ENCODE measurements around the gene MPRIP. TPM values are rescaled to one million over a fixed set of nuclear protein-coding genes. Genes with fewer than 3 reads are reported as not detected.
A peak's percentile ranks its signal among the peaks of the same experiment; 100 is the strongest.

The MPRIP gene
- total and polyA plus RNA-seq, 8 donors = 80.2 to 518 (median 190) TPM

GRCh38 chr17:17052462-17053221 lies 10.4 kb downstream of the MPRIP start:
- Histone ChIP-seq H3K9me3 (no peaks in the 10 kb centered on the region), H3K27me3 (no peaks in the 10 kb centered on the region), H3K36me3 (peaks cover 0 to 9% (median 8%) of the 10 kb centered on the region in 4 donors), H3K4me3 (peak overlapping the region in 1 of 4 donors; percentile 10), H3K4me1 (peaks cover 57 to 96% (median 80%) of the 10 kb centered on the region in 4 donors), H3K27ac (peak overlapping the region; percentile 75 to 92 (median 85))
- intact Hi-C loops (cut with DNase I; ENCODE audit: low total_unique reads) = no loop called here
- TF ChIP-seq POLR2A (IDR thresholded peaks at IDR 0.05) (no peak), CTCF (IDR thresholded peaks at IDR 0.05) (no peak), POLR2AphosphoS5 (IDR thresholded peaks at IDR 0.05) (peak in 2 of 3 donors; percentile 5 to 57)
- peak; percentile 54 to 58 for DNase-seq
- WGBS, 5 donors = 27 to 50% (median 35%) methylated on average over 12 to 14 of the region's 14 CpGs

GRCh38 chr17:17053446-17054379 lies 11.5 kb downstream of the MPRIP start:
- peak in 1 of 2 donors; percentile 21 for DNase-seq
- no peaks in the 10 kb centered on the region for H3K9me3 ChIP-seq
- WGBS, 5 donors = 73 to 80% (median 78%) methylated on average over 8 of the region's 8 CpGs
- no peaks in the 10 kb centered on the region for H3K27me3 ChIP-seq
- intact Hi-C loops (cut with DNase I; ENCODE audit: low total_unique reads) = no loop called here
- no peak overlapping the region for H3K4me3 ChIP-seq
- TF ChIP-seq CTCF (IDR thresholded peaks at IDR 0.05) = no peak
- H3K27ac ChIP-seq = peak overlapping the region; percentile 75 to 92 (median 85)
- peaks cover 55 to 96% (median 81%) of the 10 kb centered on the region in 4 donors for H3K4me1 ChIP-seq
- peaks cover 0 to 19% (median 14%) of the 10 kb centered on the region in 4 donors for H3K36me3 ChIP-seq

- intact Hi-C loops (cut with DNase I; ENCODE audit: low total_unique reads) = no loop called here
- H3K27me3 ChIP-seq = no peaks in the 10 kb centered on the region
- peak overlapping the region in 3 of 5 donors; percentile 65 to 73 (median 73) for H3K27ac ChIP-seq
- H3K4me1 ChIP-seq = peaks cover 55 to 93% (median 79%) of the 10 kb centered on the region in 4 donors
- DNase-seq = peak in 1 of 2 donors; percentile 4
- TF ChIP-seq EP300 (IDR thresholded peaks at IDR 0.05) = no peak
- no peak for TF ChIP-seq POLR2A (IDR thresholded peaks at IDR 0.05)
- no peak for TF ChIP-seq POLR2AphosphoS5 (IDR thresholded peaks at IDR 0.05)
- no peak for TF ChIP-seq CTCF (IDR thresholded peaks at IDR 0.05)
- peaks cover 0 to 20% (median 14%) of the 10 kb centered on the region in 4 donors for H3K36me3 ChIP-seq
- no peaks in the 10 kb centered on the region for H3K9me3 ChIP-seq
- WGBS, 5 donors = 89 to 97% (median 96%) methylated on average over 4 of the region's 4 CpGs
- no peak overlapping the region for H3K4me3 ChIP-seq
Measured at GRCh38 chr17:17054636-17055035, 12.4 kb downstream of the MPRIP start.
